Subcutaneous abdominal adipose tissue (tissue), 5 donors: ENCODE data around the gene ATPAF1.
"Not testable (repeated sequence)": the region's sequence is repeated elsewhere in the genome, so short reads cannot be mapped to it uniquely, and the experiment has no call there.

Experiments used
- H3K27ac ChIP-seq: one replicate; pipeline ENCODE4 v1.7.0; 2013; ENCODE audit warnings: low read depth, mild to moderate bottlenecking, inconsistent platforms, low read length, moderate library complexity
- H3K27me3 ChIP-seq, 5 donors: one replicate each; pipeline ENCODE4 v1.7.0; 2013; ENCODE audit warnings: low read length in 5 of 5, inconsistent platforms in 1 of 5; ENCODE audit not compliant: control insufficient read depth in 5 of 5, insufficient read depth in 4 of 5
- H3K36me3 ChIP-seq, 5 donors: one replicate each; pipeline ENCODE4 v1.7.0; 2013; ENCODE audit warnings: low read length in 5 of 5; ENCODE audit not compliant: control insufficient read depth in 5 of 5, insufficient read depth in 5 of 5
- H3K4me1 ChIP-seq, 5 donors: one replicate each; pipeline ENCODE4 v1.7.0; 2013; ENCODE audit warnings: low read length in 5 of 5, mild to moderate bottlenecking in 3 of 5, moderate library complexity in 1 of 5; ENCODE audit not compliant: control insufficient read depth in 5 of 5, insufficient read depth in 5 of 5
- H3K4me3 ChIP-seq, 5 donors: one replicate each; pipeline ENCODE4 v1.7.0; 2013; ENCODE audit warnings: low read length in 5 of 5, low read depth in 1 of 5
- H3K9ac ChIP-seq, 5 donors: one replicate each; pipeline ENCODE4 v1.7.0; 2013; ENCODE audit warnings: low read length in 5 of 5, mild to moderate bottlenecking in 4 of 5, moderate library complexity in 3 of 5
- H3K9me3 ChIP-seq, 5 donors: one replicate each; pipeline ENCODE4 v1.7.0; 2013; ENCODE audit warnings: low read length in 5 of 5; ENCODE audit not compliant: control insufficient read depth in 5 of 5
- donor health status: healthy.
- donor health status: healthy.
- donor health status: healthy.
- donor health status: healthy.
- donor health status: healthy.

Gene ATPAF1

DNA sequence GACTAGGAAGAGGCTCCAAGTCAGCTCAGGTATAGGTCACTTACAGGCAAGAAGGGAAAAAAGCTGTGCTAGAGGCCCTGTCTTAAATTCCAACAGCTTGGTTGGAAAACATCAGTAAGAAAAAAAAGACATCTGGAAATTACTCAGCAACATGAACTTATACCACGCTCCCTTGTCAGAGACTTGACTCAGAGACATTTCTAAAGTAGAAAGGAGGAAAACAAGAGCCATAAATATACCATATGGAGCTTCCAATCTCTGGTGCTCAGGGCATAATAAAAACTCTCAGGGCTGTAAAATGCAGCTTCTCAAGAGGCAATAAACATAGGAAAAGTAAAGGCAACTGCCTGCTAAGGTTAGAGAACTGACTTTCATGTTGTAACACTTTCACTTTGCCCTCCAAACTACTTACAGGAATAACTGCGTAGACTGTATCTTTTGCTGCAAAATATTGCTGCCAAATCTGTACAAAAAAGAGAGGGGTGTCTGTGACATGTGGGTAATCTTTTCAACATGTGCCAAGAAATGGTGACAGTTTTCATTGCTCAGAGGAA lies 14.7 kb downstream of the ATPAF1 start:
- peaks cover 0 to 5% (median 4%) of the 10 kb centered on the region in 5 donors for H3K9me3 ChIP-seq
- H3K36me3 ChIP-seq, result peaks cover 50 to 70% (median 54%) of the 10 kb centered on the region in 5 donors
- peak overlapping the region in 1 of 5 donors; percentile 47 for H3K9ac ChIP-seq
- H3K27ac ChIP-seq, result peak overlapping the region; percentile 45
- H3K4me1 ChIP-seq, result peaks cover 0 to 7% (median 0%) of the 10 kb centered on the region in 5 donors
- no peaks in the 10 kb centered on the region for H3K27me3 ChIP-seq
- no peak overlapping the region for H3K4me3 ChIP-seq

DNA sequence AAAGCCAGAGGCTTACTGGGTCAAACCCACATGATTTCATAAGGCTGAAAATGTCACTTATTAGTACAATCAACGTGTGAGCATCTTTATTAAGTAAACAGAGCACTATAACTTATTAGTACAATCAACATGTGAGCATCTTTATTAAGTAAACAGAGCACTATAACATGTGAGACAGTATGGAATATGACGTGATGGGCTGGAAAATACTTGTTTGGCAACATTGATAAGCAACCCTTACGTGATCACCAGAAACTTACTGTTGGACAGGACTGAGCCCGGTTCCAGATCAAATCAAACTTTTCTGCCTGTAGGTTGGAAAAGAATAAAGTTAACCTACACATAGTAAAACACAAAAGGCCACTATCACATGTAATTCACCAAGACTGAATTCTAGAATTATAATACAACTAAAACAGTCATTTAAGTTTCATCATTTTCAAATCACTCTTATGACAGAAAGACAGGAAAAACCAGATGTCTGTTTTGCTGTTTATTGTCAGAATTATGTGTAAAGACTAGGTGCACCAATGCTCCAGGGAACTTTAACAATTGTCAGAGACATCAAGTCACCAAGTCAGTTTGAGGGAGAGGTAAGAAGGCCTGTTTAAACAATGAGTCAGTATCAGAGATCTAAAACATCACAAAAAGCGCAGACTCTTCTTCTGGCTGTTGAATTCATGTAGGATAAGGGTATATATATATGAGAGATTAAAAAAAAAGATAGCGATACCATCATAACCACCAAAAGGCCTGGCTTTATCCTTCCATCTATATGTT lies 15.7 kb downstream of the ATPAF1 start:
- Histone ChIP-seq H3K36me3 (peaks cover 40 to 64% (median 48%) of the 10 kb centered on the region in 5 donors), H3K27me3 (no peaks in the 10 kb centered on the region), H3K4me1 (peaks cover 0 to 7% (median 0%) of the 10 kb centered on the region in 5 donors), H3K4me3 (no peak overlapping the region), H3K9ac (no peak overlapping the region), H3K27ac (peak overlapping the region; percentile 45), H3K9me3 (peaks cover 0 to 5% (median 4%) of the 10 kb centered on the region in 5 donors)

DNA sequence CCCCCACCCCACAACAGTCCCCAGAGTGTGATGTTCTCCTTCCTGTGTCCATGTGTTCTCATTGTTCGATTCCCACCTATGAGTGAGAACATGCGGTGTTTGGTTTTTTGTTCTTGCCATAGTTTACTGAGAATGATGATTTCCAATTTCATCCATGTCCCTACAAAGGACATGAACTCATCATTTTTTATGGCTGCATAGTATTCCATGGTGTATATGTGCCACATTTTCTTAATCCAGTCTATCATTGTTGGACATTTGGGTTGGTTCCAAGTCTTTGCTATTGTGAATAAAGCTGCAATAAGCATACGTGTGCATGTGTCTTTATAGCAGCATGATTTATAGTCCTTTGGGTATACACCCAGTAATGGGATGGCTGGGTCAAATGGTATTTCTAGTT lies 17.0 kb downstream of the ATPAF1 start:
- not testable (repeated sequence) for H3K9me3 ChIP-seq, H3K4me1 ChIP-seq, H3K27me3 ChIP-seq, H3K27ac ChIP-seq, H3K4me3 ChIP-seq, H3K9ac ChIP-seq
- peaks cover 36 to 60% (median 43%) of the 10 kb centered on the region in 5 donors for H3K36me3 ChIP-seq

DNA sequence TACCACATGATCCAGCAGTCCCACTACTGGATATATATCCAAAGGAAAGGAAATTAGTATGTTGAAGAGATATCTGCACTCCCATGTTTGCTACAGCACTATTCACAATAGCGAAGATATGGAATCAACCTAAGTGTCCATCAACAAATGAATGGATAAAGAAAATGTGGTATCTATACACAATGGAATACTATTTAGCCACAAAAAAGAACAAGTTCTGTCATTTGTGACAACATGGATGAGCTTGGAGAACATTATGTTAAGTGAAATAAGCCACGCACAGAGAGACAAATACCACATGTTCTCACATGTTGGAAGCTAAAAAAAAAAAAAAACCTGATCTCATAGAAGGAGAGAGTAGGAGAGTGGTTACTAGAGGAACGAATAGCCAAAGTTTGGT lies 17.7 kb downstream of the ATPAF1 start:
- peaks cover 0 to 7% (median 0%) of the 10 kb centered on the region in 5 donors for H3K4me1 ChIP-seq
- peaks cover 29 to 54% (median 38%) of the 10 kb centered on the region in 5 donors for H3K36me3 ChIP-seq
- H3K27me3 ChIP-seq, result no peaks in the 10 kb centered on the region
- peaks cover 0 to 5% (median 4%) of the 10 kb centered on the region in 5 donors for H3K9me3 ChIP-seq
- no peak overlapping the region for H3K9ac ChIP-seq
- no peak overlapping the region for H3K4me3 ChIP-seq
- no peak overlapping the region for H3K27ac ChIP-seq

DNA sequence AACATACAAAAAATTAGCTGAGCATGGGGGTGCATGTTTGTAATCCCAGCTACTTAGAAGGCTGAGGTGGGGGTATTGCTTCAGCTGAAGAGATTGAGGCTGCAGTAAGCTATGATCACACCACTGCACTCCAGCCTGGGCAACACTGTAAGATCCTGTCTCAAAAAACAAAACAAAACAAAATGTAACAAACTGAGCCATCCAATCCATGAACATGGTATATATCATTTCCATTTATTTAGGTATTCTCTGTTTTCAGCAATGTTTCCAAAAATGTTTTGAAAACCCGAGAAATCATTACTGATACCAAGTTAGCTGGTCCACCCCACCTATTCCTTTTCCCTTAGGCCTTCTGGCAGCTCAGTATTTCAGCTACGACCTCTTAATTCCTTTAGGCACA lies 18.4 kb downstream of the ATPAF1 start:
- Histone ChIP-seq H3K27ac (no peak overlapping the region), H3K36me3 (peaks cover 25 to 51% (median 33%) of the 10 kb centered on the region in 5 donors), H3K9me3 (peaks cover 0 to 5% (median 4%) of the 10 kb centered on the region in 5 donors), H3K4me3 (no peak overlapping the region), H3K4me1 (peaks cover 0 to 7% (median 0%) of the 10 kb centered on the region in 5 donors), H3K27me3 (no peaks in the 10 kb centered on the region), H3K9ac (no peak overlapping the region)

DNA sequence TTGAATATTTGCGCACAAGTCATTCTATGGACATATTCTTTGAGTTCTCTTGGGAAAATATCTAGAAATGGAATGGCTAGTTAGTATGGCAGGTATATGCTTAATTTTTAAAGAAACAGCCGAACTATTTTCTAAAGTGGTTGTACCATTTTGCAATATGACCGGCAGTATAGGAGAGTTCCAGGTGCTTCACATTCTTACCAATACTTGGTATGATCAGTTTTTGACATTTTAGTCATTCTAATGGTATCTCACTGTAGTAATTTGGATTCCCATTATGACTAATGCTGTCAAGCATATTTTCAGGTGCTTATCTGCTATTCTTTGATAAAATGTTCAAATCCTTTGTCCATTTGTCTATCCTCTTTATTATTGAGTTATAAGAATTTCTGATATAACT lies 20.6 kb downstream of the ATPAF1 start:
- Histone ChIP-seq H3K4me3 (no peak overlapping the region), H3K9me3 (peaks cover 0 to 5% (median 4%) of the 10 kb centered on the region in 5 donors), H3K4me1 (peaks cover 0 to 12% (median 10%) of the 10 kb centered on the region in 5 donors), H3K27ac (no peak overlapping the region), H3K27me3 (no peaks in the 10 kb centered on the region), H3K36me3 (peaks cover 25 to 43% (median 27%) of the 10 kb centered on the region in 5 donors), H3K9ac (no peak overlapping the region)

DNA sequence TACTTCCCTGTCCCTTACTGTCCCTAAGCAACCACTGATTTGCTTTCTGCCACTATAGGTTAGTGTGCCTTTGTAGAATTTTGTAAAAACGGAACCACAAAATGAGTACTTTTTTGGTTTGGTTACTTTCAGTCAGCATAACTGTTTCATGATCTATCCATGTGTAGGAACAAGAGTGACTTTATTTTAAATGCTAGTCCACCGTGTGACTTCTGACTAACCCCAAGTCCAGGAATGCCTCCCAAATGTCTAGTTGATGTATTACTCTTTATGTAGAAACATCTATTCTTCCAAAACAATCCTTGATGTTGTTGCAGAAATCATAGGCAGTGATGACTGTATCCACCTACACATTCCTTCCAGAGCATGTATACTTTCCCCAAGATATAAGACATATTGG lies 21.3 kb downstream of the ATPAF1 start:
- H3K36me3 ChIP-seq, result peaks cover 25 to 37% (median 27%) of the 10 kb centered on the region in 5 donors
- H3K9me3 ChIP-seq, result peaks cover 0 to 5% (median 4%) of the 10 kb centered on the region in 5 donors
- no peak overlapping the region for H3K27ac ChIP-seq
- no peak overlapping the region for H3K9ac ChIP-seq
- H3K4me1 ChIP-seq, result peaks cover 0 to 14% (median 10%) of the 10 kb centered on the region in 5 donors
- no peak overlapping the region for H3K4me3 ChIP-seq
- H3K27me3 ChIP-seq, result no peaks in the 10 kb centered on the region

DNA sequence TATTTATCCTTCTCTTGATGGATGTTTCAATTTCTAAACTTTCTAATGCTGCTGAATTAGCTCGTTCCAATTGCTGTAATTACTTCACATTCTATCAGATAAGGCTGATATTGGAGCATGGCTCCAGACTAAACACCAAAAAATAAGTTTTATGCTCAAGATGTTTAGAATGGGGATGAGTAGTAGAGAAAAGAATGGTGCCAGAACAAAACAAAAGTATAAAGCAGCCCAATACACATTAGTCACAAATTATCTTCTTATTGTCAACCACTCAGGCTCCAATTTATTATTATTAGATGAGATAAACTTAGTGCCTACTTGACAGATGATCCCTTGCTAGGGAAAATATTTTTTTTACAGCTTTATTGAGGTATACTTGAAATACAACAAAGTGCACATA lies 21.8 kb downstream of the ATPAF1 start:
- H3K27me3 ChIP-seq, result no peaks in the 10 kb centered on the region
- no peak overlapping the region for H3K4me3 ChIP-seq
- no peak overlapping the region for H3K9ac ChIP-seq
- peaks cover 26 to 36% (median 28%) of the 10 kb centered on the region in 5 donors for H3K36me3 ChIP-seq
- no peak overlapping the region for H3K27ac ChIP-seq
- peaks cover 0 to 5% (median 4%) of the 10 kb centered on the region in 5 donors for H3K9me3 ChIP-seq
- H3K4me1 ChIP-seq, result peaks cover 0 to 14% (median 10%) of the 10 kb centered on the region in 5 donors

DNA sequence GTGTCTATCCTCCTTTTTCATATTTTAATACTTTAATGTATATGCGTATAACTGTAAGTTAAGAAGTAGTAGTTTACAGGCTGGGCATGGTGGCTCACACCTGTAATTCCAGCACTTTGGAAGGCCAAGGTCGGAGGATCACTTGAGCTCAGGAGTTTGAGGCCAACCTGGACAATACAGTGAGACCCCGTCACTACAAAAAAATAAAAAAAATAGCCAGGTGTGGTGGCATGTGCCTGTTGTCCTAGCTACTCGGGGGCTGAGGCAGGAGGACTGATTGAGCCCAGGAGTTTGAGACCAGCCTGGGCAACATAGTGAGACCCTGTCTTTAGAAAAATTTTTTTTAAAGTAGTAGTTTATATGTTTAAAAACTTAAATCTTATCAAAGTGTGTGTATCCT lies 22.3 kb downstream of the ATPAF1 start:
- Histone ChIP-seq H3K4me1 (peaks cover 0 to 14% (median 10%) of the 10 kb centered on the region in 5 donors), H3K9ac (no peak overlapping the region), H3K27ac (no peak overlapping the region), H3K4me3 (no peak overlapping the region), H3K27me3 (no peaks in the 10 kb centered on the region), H3K36me3 (peaks cover 26 to 36% (median 28%) of the 10 kb centered on the region in 5 donors), H3K9me3 (peaks cover 0 to 5% (median 4%) of the 10 kb centered on the region in 5 donors)

DNA sequence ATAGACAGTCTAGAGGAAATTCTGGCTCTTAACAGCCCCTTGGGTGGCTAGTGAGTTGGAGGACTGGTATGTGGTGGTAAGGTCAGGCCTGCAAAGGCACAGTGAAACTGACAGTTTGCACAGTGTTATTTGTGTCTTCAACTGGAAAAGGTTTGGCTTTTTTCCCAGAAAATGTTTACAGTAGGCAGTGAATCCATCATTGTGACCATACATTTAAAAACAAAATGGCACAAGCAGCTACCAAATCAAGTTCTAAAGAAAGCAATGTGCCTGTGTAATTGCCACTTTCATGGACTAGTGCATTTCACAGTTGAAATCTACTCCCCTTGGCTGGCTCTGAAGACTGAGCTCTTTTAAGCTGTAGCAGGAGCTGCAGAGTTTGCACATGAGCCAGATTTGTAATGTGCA lies 24.8 kb downstream of the ATPAF1 start:
- Histone ChIP-seq H3K36me3 (peaks cover 11 to 23% (median 13%) of the 10 kb centered on the region in 5 donors), H3K4me1 (peaks cover 0 to 14% (median 10%) of the 10 kb centered on the region in 5 donors)

More for the DNA sequence above, 24.8 kb downstream of the ATPAF1 start:
- no peaks in the 10 kb centered on the region for H3K27me3 ChIP-seq
- peak overlapping the region; percentile 15 for H3K27ac ChIP-seq
- no peak overlapping the region for H3K9ac ChIP-seq
- H3K4me3 ChIP-seq, result no peak overlapping the region
- no peaks in the 10 kb centered on the region for H3K9me3 ChIP-seq
